GM21423 (cell line): ENCODE data around the gene IQSEC1.

Experiments used
- ATAC-seq: cut with Tn5 transposase; IDR thresholded peaks from one replicate; pipeline ENCODE4 v1.9.1; 2021; ENCODE audit warnings: mild to moderate bottlenecking, moderate library complexity; ENCODE audit not compliant: unreplicated experiment

The IQSEC1 gene

GRCh38 chr3:13087320-13087990 lies 14.2 kb upstream of the IQSEC1 start:
- ATAC-seq, result peak; percentile 5

- no peak for ATAC-seq
Observed at GRCh38 chr3:13086531-13086981, 13.3 kb upstream of the IQSEC1 start.

- no peak for ATAC-seq
Observed at GRCh38 chr3:13085846-13086179, 12.6 kb upstream of the IQSEC1 start.

GRCh38 chr3:13085081-13085845 lies 12.0 kb upstream of the IQSEC1 start:
- no peak for ATAC-seq

GRCh38 chr3:13083898-13084297 lies 10.7 kb upstream of the IQSEC1 start:
- peak; percentile 50 for ATAC-seq

- ATAC-seq, result no peak
Observed at GRCh38 chr3:13083254-13083653, 10.0 kb upstream of the IQSEC1 start.

- ATAC-seq, result no peak
Observed at GRCh38 chr3:13082677-13083076, 9.4 kb upstream of the IQSEC1 start.

GRCh38 chr3:13081603-13082360 lies 8.6 kb upstream of the IQSEC1 start:
- no peak for ATAC-seq

GRCh38 chr3:13080591-13080990 lies 7.4 kb upstream of the IQSEC1 start:
- ATAC-seq, result no peak

GRCh38 chr3:13080026-13080425 lies 6.8 kb upstream of the IQSEC1 start:
- no peak for ATAC-seq

- ATAC-seq, result no peak
Observed at GRCh38 chr3:13079510-13079909, 6.3 kb upstream of the IQSEC1 start.

- ATAC-seq, result no peak
Observed at GRCh38 chr3:13079051-13079450, 5.8 kb upstream of the IQSEC1 start.

- no peak for ATAC-seq
Observed at GRCh38 chr3:13078163-13078905, 5.1 kb upstream of the IQSEC1 start.

- ATAC-seq, result no peak
Observed at GRCh38 chr3:13077431-13078162, 4.4 kb upstream of the IQSEC1 start.

GRCh38 chr3:13075986-13076654 lies 2.9 kb upstream of the IQSEC1 start:
- ATAC-seq, result no peak

- ATAC-seq, result no peak
Observed at GRCh38 chr3:13075318-13075717, 2.1 kb upstream of the IQSEC1 start.

GRCh38 chr3:13074006-13074375 lies 762 bp upstream of the IQSEC1 start:
- no peak for ATAC-seq

GRCh38 chr3:13072600-13073325 lies 466 bp downstream of the IQSEC1 start:
- ATAC-seq, result no peak

GRCh38 chr3:13072239-13072599 lies 1.0 kb downstream of the IQSEC1 start:
- peak; percentile 45 for ATAC-seq
